A549 treated with CORT108297 at 1 μM for 4 hours (cell line): ENCODE data around the gene NLGN2. TPM values are rescaled to one million over a fixed set of nuclear protein-coding genes. Genes with fewer than 3 reads are reported as not detected.

Experiments
- total RNA-seq: library from RNA; stranded (reverse); fragments of 200-300 nt; extraction: Qiagen RNA extraction; gene quantifications from 5 replicates; pipeline ENCODE4 v1.2.3, GENCODE V29; 2022

The NLGN2 gene
- total RNA-seq: 12.1 to 21.2 TPM (median 19.3 TPM) in 5 replicates

GRCh38 chr17:7407485-7408251, at the start of gene NLGN2:
TSS of gene NLGN2 (plus strand) at chr17:7407845. CDS start at chr17:7408256, 411 bp downstream.

GRCh38 chr17:7380855-7381683, 26.6 kb upstream of the NLGN2 start, which contains the start of gene TNK1:
TSS of gene TNK1 (plus strand) at chr17:7381089. CDS start at chr17:7382927, 1,838 bp downstream.

GRCh38 chr17:7394452-7395191, 13.0 kb upstream of the NLGN2 start, which contains the start of gene PLSCR3:
TSS of gene PLSCR3 (minus strand) at chr17:7394525. CDS start at chr17:7394110, 415 bp downstream.

GRCh38 chr17:7403977-7404736, 3.5 kb upstream of the NLGN2 start, which contains the start of gene TMEM256:
TSS of gene TMEM256 (minus strand) at chr17:7404097. CDS start at chr17:7404084, 13 bp downstream.

GRCh38 chr17:7419819-7420610, 12.4 kb downstream of the NLGN2 start, which contains the start of gene SPEM1:
TSS of gene SPEM1 (plus strand) at chr17:7420324. CDS start at chr17:7420385, 61 bp downstream.

GRCh38 chr17:7425316-7425715, 17.7 kb downstream of the NLGN2 start, which contains the start of gene SPEM2:
TSS of gene SPEM2 (plus strand) at chr17:7425616. CDS start at chr17:7425689, 73 bp downstream.

GRCh38 chr17:7428557-7428956, 20.9 kb downstream of the NLGN2 start, which contains the start of gene SPEM3:
TSS of gene SPEM3 (plus strand) at chr17:7428857. CDS start at chr17:7428903, 46 bp downstream.

GRCh38 chr17:7439462-7440112, 31.9 kb downstream of the NLGN2 start, which contains the start of gene FGF11:
TSS of gene FGF11 (plus strand) at chr17:7439512. CDS start at chr17:7439621, 109 bp downstream.

GRCh38 chr17:7444682-7445618, 37.3 kb downstream of the NLGN2 start, which contains the start of gene CHRNB1:
TSS of gene CHRNB1 (plus strand) at chr17:7445061. CDS start at chr17:7445128, 67 bp downstream.

Other genes with a start within 250 kb of the NLGN2 start
- 0.59 to 1.4 TPM (median 1.2 TPM) in 5 replicates for gene ASGR1, start 228.5 kb upstream of the NLGN2 start, total RNA-seq
- 6.8 to 9.8 TPM (median 8.2 TPM) in 5 replicates for gene DLG4, start 188.0 kb upstream of the NLGN2 start, total RNA-seq
- 308 to 483 TPM (median 455 TPM) in 5 replicates for gene ACADVL, start 187.9 kb upstream of the NLGN2 start, total RNA-seq
- gene DVL2, start 173.3 kb upstream of the NLGN2 start, total RNA-seq: 30.7 to 43.1 TPM (median 40.7 TPM) in 5 replicates
- gene PHF23, start 168.4 kb upstream of the NLGN2 start, total RNA-seq: 82.4 to 100 TPM (median 91.5 TPM) in 5 replicates
- gene GABARAP, start 165.4 kb upstream of the NLGN2 start, total RNA-seq: 645 to 806 TPM (median 682 TPM) in 5 replicates
- 221 to 239 TPM (median 226 TPM) in 5 replicates for gene CTDNEP1, start 156.1 kb upstream of the NLGN2 start, total RNA-seq
- gene ELP5, start 155.6 kb upstream of the NLGN2 start, total RNA-seq: 121 to 141 TPM (median 127 TPM) in 5 replicates
- 0.84 to 1.2 TPM (median 0.97 TPM) in 5 replicates for gene CLDN7, start 145.4 kb upstream of the NLGN2 start, total RNA-seq
- 0.15 to 0.27 TPM (median 0.26 TPM) in 5 replicates for gene SLC2A4, start 126.1 kb upstream of the NLGN2 start, total RNA-seq
- 0.53 to 0.69 TPM (median 0.59 TPM) in 5 replicates for gene YBX2, start 113.2 kb upstream of the NLGN2 start, total RNA-seq
- 1,648 to 1,788 TPM (median 1,697 TPM) in 5 replicates for gene EIF5A, start 100.2 kb upstream of the NLGN2 start, total RNA-seq
- gene GPS2, start 92.5 kb upstream of the NLGN2 start, total RNA-seq: 88.2 to 105 TPM (median 103 TPM) in 5 replicates
- 22.9 to 38.3 TPM (median 34.9 TPM) in 5 replicates for gene NEURL4, start 78.5 kb upstream of the NLGN2 start, total RNA-seq
- gene ACAP1, start 71.3 kb upstream of the NLGN2 start, total RNA-seq: 0.48 to 5.1 TPM (median 4.2 TPM) in 5 replicates
- gene KCTD11, start 55.7 kb upstream of the NLGN2 start, total RNA-seq: 11.8 to 15.9 TPM (median 13.7 TPM) in 5 replicates
- gene TMEM95, start 52.7 kb upstream of the NLGN2 start, total RNA-seq: not detected in 5 replicates
- gene TNK1, start 26.8 kb upstream of the NLGN2 start, total RNA-seq: 1.3 to 2.0 TPM (median 1.7 TPM) in 5 replicates
- gene PLSCR3, start 13.3 kb upstream of the NLGN2 start, total RNA-seq: 37.4 to 45.9 TPM (median 43.5 TPM) in 5 replicates
- 177 to 231 TPM (median 209 TPM) in 5 replicates for gene TMEM256, start 3.7 kb upstream of the NLGN2 start, total RNA-seq
- gene SPEM1, start 12.5 kb downstream of the NLGN2 start, total RNA-seq: 0.13 TPM in 1 of 5 replicates, not detected in the others
- gene SPEM2, start 17.8 kb downstream of the NLGN2 start, total RNA-seq: 0.05 to 0.10 TPM (median 0.08 TPM) in 4 of 5 replicates, not detected in the other
- gene SPEM3, start 21.0 kb downstream of the NLGN2 start, total RNA-seq: 0.04 to 0.06 TPM in 2 of 5 replicates, not detected in the others
- gene TMEM102, start 27.6 kb downstream of the NLGN2 start, total RNA-seq: 11.2 to 15.4 TPM (median 13.9 TPM) in 5 replicates
- 0.92 to 1.6 TPM (median 1.4 TPM) in 5 replicates for gene FGF11, start 31.7 kb downstream of the NLGN2 start, total RNA-seq
- 5.2 to 9.8 TPM (median 8.8 TPM) in 5 replicates for gene CHRNB1, start 37.2 kb downstream of the NLGN2 start, total RNA-seq
- 19.8 to 26.8 TPM (median 24.2 TPM) in 5 replicates for gene ZBTB4, start 71.8 kb downstream of the NLGN2 start, total RNA-seq
- gene SLC35G6, start 73.6 kb downstream of the NLGN2 start, total RNA-seq: not detected in 5 replicates
- 65.7 to 84.9 TPM (median 82.6 TPM) in 5 replicates for gene POLR2A, start 76.5 kb downstream of the NLGN2 start, total RNA-seq
- gene TNFSF12, start 141.2 kb downstream of the NLGN2 start, total RNA-seq: 9.8 to 14.0 TPM (median 12.8 TPM) in 5 replicates
- 0.61 to 0.79 TPM (median 0.68 TPM) in 5 replicates for gene TNFSF13, start 150.9 kb downstream of the NLGN2 start, total RNA-seq
- gene SENP3, start 154.1 kb downstream of the NLGN2 start, total RNA-seq: 97.6 to 109 TPM (median 105 TPM) in 5 replicates
- gene CD68, start 171.8 kb downstream of the NLGN2 start, total RNA-seq: 30.8 to 38.1 TPM (median 35.8 TPM) in 5 replicates
- 112 to 141 TPM (median 120 TPM) in 5 replicates for gene MPDU1, start 176.0 kb downstream of the NLGN2 start, total RNA-seq
- gene SOX15, start 182.2 kb downstream of the NLGN2 start, total RNA-seq: 0.33 to 0.44 TPM (median 0.41 TPM) in 4 of 5 replicates, not detected in the other
- 51.9 to 64.2 TPM (median 60.4 TPM) in 5 replicates for gene FXR2, start 207.1 kb downstream of the NLGN2 start, total RNA-seq
- 64.3 to 90.5 TPM (median 85.4 TPM) in 5 replicates for gene SAT2, start 220.0 kb downstream of the NLGN2 start, total RNA-seq
- gene SHBG, start 222.3 kb downstream of the NLGN2 start, total RNA-seq: 0.35 to 1.0 TPM (median 0.66 TPM) in 5 replicates
- gene ATP1B2, start 243.1 kb downstream of the NLGN2 start, total RNA-seq: 0.14 to 0.40 TPM (median 0.21 TPM) in 5 replicates